HCT116 (cell line): ENCODE data around the gene PLD1. TPM values are rescaled to one million over a fixed set of nuclear protein-coding genes. Genes with fewer than 3 reads are reported as not detected.

Source experiments
- ATAC-seq: fragments of 200-7000 bp; cut with Tn5 transposase; 2 replicates; pipeline ENCODE4 v1.9.1; 2020; ENCODE audit warnings: mild to moderate bottlenecking, moderate library complexity
- BruUV-seq: library from RNA; stranded (reverse); fragments of 400-500 nt; replicated peaks from 2 replicates; lab custom pipeline; 2021; lab: Mats Ljungman, UMichigan
- CTCF ChIA-PET: fragments of 300-600 bp; sonication (Branson Sonifier 250); formaldehyde crosslinking; loops from one replicate; lab custom pipeline; 2021; ENCODE audit warnings: antibody characterized with exemption; lab: Charles Lee
- POLR2A ChIA-PET: fragments of 300-600, 350-600 bp; sonication (Branson Sonifier 250); formaldehyde crosslinking; loops from one replicate; lab custom pipeline; 2021; ENCODE audit warnings: antibody characterized with exemption; lab: Charles Lee
- RAD21 ChIA-PET, 2 experiments: fragments of 300-600 bp; sonication (Branson Sonifier 250); formaldehyde crosslinking; loops; one replicate each; lab custom pipeline; 2023; ENCODE audit warnings: low total read pairs in 2 of 2; ENCODE audit not compliant: uncharacterized antibody in 2 of 2, unreplicated experiment in 2 of 2, low non-redundant PET in 1 of 2; lab: Charles Lee
- DNase-seq: peaks from one replicate; pipeline ENCODE4 v3.0.0-alpha.2; 2010; ENCODE audit warnings: low read depth, low spot score
- H2AFZ ChIP-seq: fragments of 200-600 bp; shearing (Covaris generic), sonication (generic); 2 replicates; pipeline ENCODE4 v1.6.1; 2017; ENCODE audit warnings: low read depth, mixed run types, mixed read lengths, antibody characterized with exemption, low read length; ENCODE audit not compliant: poor library complexity, severe bottlenecking
- H3K27ac ChIP-seq: 2 replicates; pipeline ENCODE4 v1.5.1; 2012; ENCODE audit warnings: low read depth, low read length
- H3K27me3 ChIP-seq: fragments of 200-600 bp; sonication (generic); 2 replicates; pipeline ENCODE4 v1.6.1; 2016; ENCODE audit warnings: mixed run types, low read length, mixed read lengths; ENCODE audit not compliant: insufficient read depth
- H3K36me3 ChIP-seq, 2 experiments: fragments of 200-500 bp in 1 of 2; fragments of 200-600 bp in 1 of 2; sonication (Bioruptor generic) in 1 of 2; sonication (generic) in 1 of 2; 2 replicates each; pipeline versions ENCODE4 v1.5.1 to v1.6.1; 2014 to 2016; ENCODE audit warnings: low read length in 2 of 2, inconsistent platforms in 1 of 2, mixed read lengths in 1 of 2, mixed run types in 1 of 2; ENCODE audit not compliant: insufficient read depth in 2 of 2, control insufficient read depth in 1 of 2
- H3K4me1 ChIP-seq, 2 experiments: fragments of 200-600 bp in 1 of 2; sonication (generic) in 1 of 2; 2 replicates each; pipeline versions ENCODE4 v1.5.1 to v1.6.1; 2012 to 2017; ENCODE audit warnings: low read length in 2 of 2, inconsistent platforms in 1 of 2, mild to moderate bottlenecking in 1 of 2, mixed read lengths in 1 of 2, mixed run types in 1 of 2, moderate library complexity in 1 of 2; ENCODE audit not compliant: insufficient read depth in 2 of 2, control insufficient read depth in 1 of 2
- H3K4me2 ChIP-seq: fragments of 200-600 bp; sonication (generic); 2 replicates; pipeline ENCODE4 v1.6.1; 2017; ENCODE audit warnings: mixed run types, low read length, mixed read lengths
- H3K4me3 ChIP-seq, 2 experiments: fragments of 200-600 bp in 1 of 2; sonication (generic) in 1 of 2; replicated peaks in 1 of 2; 2 replicates each; pipeline ENCODE4 v1.5.1; 2011 to 2016; ENCODE audit warnings: low read length in 2 of 2, control low read depth in 1 of 2, low read depth in 1 of 2, mild to moderate bottlenecking in 1 of 2, mixed read lengths in 1 of 2, mixed run types in 1 of 2
- H3K79me2 ChIP-seq: fragments of 200-600 bp; sonication (generic); 2 replicates; pipeline ENCODE4 v1.6.1; 2017; ENCODE audit warnings: mild to moderate bottlenecking, mixed run types, low read length, moderate library complexity, mixed read lengths; ENCODE audit not compliant: insufficient read depth
- H3K9ac ChIP-seq: fragments of 200-600 bp; sonication (generic); 2 replicates; pipeline ENCODE4 v1.6.1; 2016; ENCODE audit warnings: low read length, mixed read lengths
- H3K9me2 ChIP-seq: fragments of 200-600 bp; sonication (generic), shearing (Covaris generic); 2 replicates; pipeline ENCODE4 v1.6.1; 2017; ENCODE audit warnings: mixed run types, mild to moderate bottlenecking, moderate library complexity; ENCODE audit not compliant: insufficient read depth
- H3K9me3 ChIP-seq, 2 experiments: fragments of 200-500 bp in 1 of 2; fragments of 200-600 bp in 1 of 2; sonication (Bioruptor generic) in 1 of 2; sonication (generic) in 1 of 2; 2 replicates each; pipeline ENCODE4 v1.6.1; 2014 to 2017; ENCODE audit warnings: low read length in 2 of 2, mixed read lengths in 2 of 2, inconsistent platforms in 1 of 2, low read depth in 1 of 2, mild to moderate bottlenecking in 1 of 2, mixed run types in 1 of 2, moderate library complexity in 1 of 2; ENCODE audit not compliant: control insufficient read depth in 1 of 2, insufficient read depth in 1 of 2
- H4K20me1 ChIP-seq: fragments of 200-600 bp; sonication (generic), shearing (Covaris generic); 2 replicates; pipeline ENCODE4 v1.6.1; 2017; ENCODE audit warnings: mixed run types, mild to moderate bottlenecking, moderate library complexity; ENCODE audit not compliant: insufficient read depth
- CEBPB ChIP-seq: IDR thresholded peaks from 2 replicates; pipeline ENCODE4 v1.6.1; 2012; ENCODE audit warnings: low read depth
- EGR1 ChIP-seq: IDR thresholded peaks from 2 replicates; pipeline ENCODE4 v1.6.1; 2012; ENCODE audit warnings: low read depth
- ELF1 ChIP-seq: IDR thresholded peaks from 2 replicates; pipeline ENCODE4 v1.6.1; 2012; ENCODE audit warnings: low read depth, borderline replicate concordance
- REST ChIP-seq: IDR thresholded peaks from 2 replicates; pipeline ENCODE4 v1.6.1; 2012; ENCODE audit warnings: low read depth
- SIN3A ChIP-seq: IDR thresholded peaks from 2 replicates; pipeline ENCODE4 v1.6.1; 2012; ENCODE audit warnings: low read depth
- YY1 ChIP-seq: IDR thresholded peaks from 2 replicates; pipeline ENCODE4 v1.6.1; 2011; ENCODE audit warnings: low read length, low read depth, moderate library complexity, mild to moderate bottlenecking; ENCODE audit not compliant: insufficient replicate concordance; ENCODE audit errors: extremely low read depth
- intact Hi-C: fragments of 100-400 bp; cut with micrococcal nuclease; formaldehyde crosslinking; loops from 2 replicates; pipeline ENCODE4 v1.10.0; 2022
- total RNA-seq: library from RNA; stranded (reverse); gene quantifications from one replicate; pipeline ENCODE4 v1.2.1, GENCODE V29; 2021; ENCODE audit not compliant: unreplicated experiment
- TF ChIP-seq, protein P1 (sequence below): IDR thresholded peaks from 2 replicates; pipeline ENCODE4 v1.6.1; 2012

The PLD1 gene
- total RNA-seq, 1 experiment from 2014 or later: 8.4 TPM

DNA sequence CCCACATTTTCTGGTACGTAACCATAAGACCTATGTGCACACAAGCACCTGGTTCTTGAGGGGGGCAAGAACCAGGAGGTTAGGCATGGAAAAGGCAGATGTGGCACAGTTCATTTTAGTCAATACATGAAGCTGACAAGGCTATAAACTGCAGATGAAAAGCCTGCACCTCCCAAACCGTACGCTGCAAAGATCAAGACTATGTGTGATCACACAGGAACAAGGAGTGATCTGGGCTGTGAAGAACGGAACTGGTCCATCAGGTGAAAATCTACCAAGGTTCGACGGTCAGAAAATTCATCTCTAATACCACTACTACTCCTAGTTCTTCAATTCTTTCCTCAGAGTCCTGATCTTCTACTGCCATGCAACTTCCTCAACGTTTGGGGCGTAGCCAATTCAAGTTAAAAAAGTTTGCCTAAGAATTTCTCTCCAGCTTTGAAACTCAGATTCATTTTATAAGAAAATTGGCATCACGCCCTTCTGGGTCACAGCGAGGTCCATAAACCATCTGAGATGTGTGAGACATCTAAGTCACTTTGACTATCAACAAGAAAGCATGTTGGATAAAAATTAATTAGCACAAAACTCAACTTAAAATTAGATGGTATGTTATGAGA, 41.9 kb downstream of the PLD1 start (continued):
- no peak for TF ChIP-seq REST

DNA sequence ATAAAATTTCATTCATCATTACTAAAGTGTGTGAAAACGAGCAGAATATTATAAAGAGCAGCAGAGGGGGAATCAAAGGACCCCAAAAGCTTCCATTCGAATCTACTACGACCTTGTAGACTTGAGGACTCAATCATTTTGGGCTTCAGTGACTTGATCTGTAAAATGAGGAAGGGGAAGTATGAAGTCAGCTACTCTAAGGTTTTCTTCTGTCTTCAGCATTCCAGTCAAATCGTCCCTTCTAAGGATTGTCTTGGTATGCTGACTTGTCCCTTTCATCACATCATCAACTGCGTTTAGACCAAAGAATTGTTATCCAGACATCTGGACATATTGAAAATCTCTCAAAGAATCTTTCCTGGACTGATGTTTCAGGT, 44.8 kb downstream of the PLD1 start:
- Histone ChIP-seq H3K27me3 (no peaks in the 10 kb centered on the region), H3K4me3 (no peak overlapping the region), H3K9me2 (no peaks in the 10 kb centered on the region), H2AFZ (no peak overlapping the region), H3K9me3 (no peaks in the 10 kb centered on the region), H3K4me1 (no peaks in the 10 kb centered on the region), H4K20me1 (no peaks in the 10 kb centered on the region), H3K79me2 (no peaks in the 10 kb centered on the region), H3K27ac (no peak overlapping the region), H3K36me3 (no peaks in the 10 kb centered on the region), H3K9ac (no peak overlapping the region), H3K4me2 (no peak overlapping the region)
- ChIA-PET POLR2A (no interaction called here), CTCF (no interaction called here), RAD21 (no interaction called here)
- ATAC-seq: no peak
- TF ChIP-seq YY1 (no peak), EGR1 (no peak), SIN3A (no peak), ELF1 (no peak), CEBPB (no peak)
- TF ChIP-seq, protein P1, sequence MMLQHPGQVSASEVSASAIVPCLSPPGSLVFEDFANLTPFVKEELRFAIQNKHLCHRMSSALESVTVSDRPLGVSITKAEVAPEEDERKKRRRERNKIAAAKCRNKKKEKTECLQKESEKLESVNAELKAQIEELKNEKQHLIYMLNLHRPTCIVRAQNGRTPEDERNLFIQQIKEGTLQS: no peak
- no TSS peak for BruUV-seq
- intact Hi-C loops: no loop called here
- no peak for DNase-seq
